ENCODE data around the gene RPS6KA2. TPM values are rescaled to one million over a fixed set of nuclear protein-coding genes. Genes with fewer than 3 reads are reported as not detected.

The RPS6KA2 gene
- total RNA-seq, 1 experiment from 2014 or later: 4.1 TPM

GRCh38 chr6:166464068-166465002 lies 162.7 kb downstream of the RPS6KA2 start:
- ATAC-seq: no peak
- no TSS peak for BruUV-seq (replicated peaks)
- ChIA-PET CTCF (no interaction called here), POLR2A (no interaction called here)
- no peak overlapping the region for H3K27ac ChIP-seq (ENCODE audit: low read length)
- H3K27me3 ChIP-seq (ENCODE audit: control insufficient read depth, insufficient read depth, low read length): no peaks in the 10 kb centered on the region
- H3K4me3 ChIP-seq (ENCODE audit: low read depth in 2 of 2, low read length in 2 of 2): no peak overlapping the region
- no peak for TF ChIP-seq TCF7L2 (IDR thresholded peaks at IDR 0.05; ENCODE audit: low read depth, low read length)
- no peak for TF ChIP-seq CTCF (IDR thresholded peaks at IDR 0.05)
- TF ChIP-seq POLR2AphosphoS5 (IDR thresholded peaks at IDR 0.05; ENCODE audit: low read depth, low read length): no peak
- TF ChIP-seq SIN3A (IDR thresholded peaks at IDR 0.05; ENCODE audit: borderline replicate concordance, insufficient read depth, low read depth, low read length): no peak
- no peak for TF ChIP-seq REST (IDR thresholded peaks at IDR 0.05; ENCODE audit: insufficient read depth in 1 of 2, low read depth in 2 of 2, low read length in 1 of 2)
- DNase-seq (ENCODE audit: low read depth, low spot score): no peak
- peaks cover 3% of the 10 kb centered on the region; the same call in 1 of the 2 replicates for H3K4me1 ChIP-seq (ENCODE audit: control insufficient read depth, insufficient read depth, low read length)
- intact Hi-C loops (cut with micrococcal nuclease; ENCODE audit: unreplicated experiment) (no loop called here), in situ Hi-C loops (cut with HindIII; ENCODE audit: low pct_unique_long_range_greater_than_20kb, low sequenced_read_pairs) (no loop called here)
- H3K36me3 ChIP-seq (ENCODE audit: control insufficient read depth, insufficient read depth, low read length): no peaks in the 10 kb centered on the region
- H3K9me3 ChIP-seq (ENCODE audit: control insufficient read depth, insufficient read depth, low read depth, low read length): no peaks in the 10 kb centered on the region

- no peaks in the 10 kb centered on the region for H3K36me3 ChIP-seq (ENCODE audit: control insufficient read depth, insufficient read depth, low read length)
- DNase-seq (ENCODE audit: low read depth, low spot score): no peak
- no TSS peak for BruUV-seq (replicated peaks)
Observed at GRCh38 chr6:166463359-166464067, 163.5 kb downstream of the RPS6KA2 start.

More at GRCh38 chr6:166463359-166464067, 163.5 kb downstream of the RPS6KA2 start:
- no peaks in the 10 kb centered on the region for H3K27me3 ChIP-seq (ENCODE audit: control insufficient read depth, insufficient read depth, low read length)
- intact Hi-C loops (cut with micrococcal nuclease; ENCODE audit: unreplicated experiment) (no loop called here), in situ Hi-C loops (cut with HindIII; ENCODE audit: low pct_unique_long_range_greater_than_20kb, low sequenced_read_pairs) (no loop called here)
- peaks cover 3% of the 10 kb centered on the region; the same call in 1 of the 2 replicates for H3K4me1 ChIP-seq (ENCODE audit: control insufficient read depth, insufficient read depth, low read length)
- TF ChIP-seq SIN3A (IDR thresholded peaks at IDR 0.05; ENCODE audit: borderline replicate concordance, insufficient read depth, low read depth, low read length) (no peak), POLR2AphosphoS5 (IDR thresholded peaks at IDR 0.05; ENCODE audit: low read depth, low read length) (no peak), CTCF (IDR thresholded peaks at IDR 0.05) (no peak), TCF7L2 (IDR thresholded peaks at IDR 0.05; ENCODE audit: low read depth, low read length) (no peak), REST (IDR thresholded peaks at IDR 0.05; ENCODE audit: insufficient read depth in 1 of 2, low read depth in 2 of 2, low read length in 1 of 2) (no peak)
- no peak overlapping the region for H3K27ac ChIP-seq (ENCODE audit: low read length)
- ChIA-PET CTCF (no interaction called here), POLR2A (no interaction called here)
- no peak for ATAC-seq
- H3K4me3 ChIP-seq (ENCODE audit: low read depth in 2 of 2, low read length in 2 of 2): no peak overlapping the region
- no peaks in the 10 kb centered on the region for H3K9me3 ChIP-seq (ENCODE audit: control insufficient read depth, insufficient read depth, low read depth, low read length)

All from Panc1 (cell line).